Epidermal melanocyte (primary cell): ENCODE results near the gene ZMYND8.
"Not testable (repeated sequence)": the region's sequence is repeated elsewhere in the genome, so short reads cannot be mapped to it uniquely, and the experiment has no call there.

Experiments
- DNase-seq: peaks from one replicate; pipeline ENCODE4 v3.0.0; 2011; ENCODE audit warnings: low spot score; ENCODE audit not compliant: insufficient read length

The ZMYND8 gene

GRCh38 chr20:47310729-47311128 is 45.8 kb downstream of the ZMYND8 start:
- no peak for DNase-seq

GRCh38 chr20:47309806-47310426 is 46.6 kb downstream of the ZMYND8 start:
- no peak for DNase-seq

- DNase-seq, result no peak
These were observed 47.1 kb downstream of the ZMYND8 start for GRCh38 chr20:47309394-47309793.

- not testable (repeated sequence) for DNase-seq
These were observed 48.9 kb downstream of the ZMYND8 start for GRCh38 chr20:47307569-47307968.

GRCh38 chr20:47306755-47307370 is 49.6 kb downstream of the ZMYND8 start:
- DNase-seq, result no peak

GRCh38 chr20:47306095-47306494 is 50.4 kb downstream of the ZMYND8 start:
- no peak for DNase-seq

GRCh38 chr20:47305667-47306066 is 50.8 kb downstream of the ZMYND8 start:
- DNase-seq, result no peak

GRCh38 chr20:47304287-47304686 is 52.2 kb downstream of the ZMYND8 start:
- no peak for DNase-seq

- no peak for DNase-seq
These were observed 52.8 kb downstream of the ZMYND8 start for GRCh38 chr20:47303736-47304135.

- no peak for DNase-seq
These were observed 56.4 kb downstream of the ZMYND8 start for GRCh38 chr20:47300071-47300470.

- DNase-seq, result no peak
These were observed 57.9 kb downstream of the ZMYND8 start for GRCh38 chr20:47298624-47299023.

GRCh38 chr20:47297746-47298145 is 58.8 kb downstream of the ZMYND8 start:
- DNase-seq, result no peak

GRCh38 chr20:47296950-47297349 is 59.5 kb downstream of the ZMYND8 start:
- no peak for DNase-seq

- DNase-seq, result no peak
These were observed 60.5 kb downstream of the ZMYND8 start for GRCh38 chr20:47295921-47296426.

GRCh38 chr20:47295129-47295813 is 61.2 kb downstream of the ZMYND8 start:
- DNase-seq, result no peak

- no peak for DNase-seq
These were observed 62.9 kb downstream of the ZMYND8 start for GRCh38 chr20:47293631-47294030.

GRCh38 chr20:47292581-47292980 is 63.9 kb downstream of the ZMYND8 start:
- DNase-seq, result no peak

GRCh38 chr20:47290666-47291430 is 65.7 kb downstream of the ZMYND8 start:
- no peak for DNase-seq

- DNase-seq, result no peak
These were observed 66.5 kb downstream of the ZMYND8 start for GRCh38 chr20:47290008-47290407.

- no peak for DNase-seq
These were observed 67.4 kb downstream of the ZMYND8 start for GRCh38 chr20:47289096-47289495.

GRCh38 chr20:47288530-47288929 is 68.0 kb downstream of the ZMYND8 start:
- not testable (repeated sequence) for DNase-seq
